Measurements from ENCODE around the gene MRPL30. TPM values are rescaled to one million over a fixed set of nuclear protein-coding genes. Genes with fewer than 3 reads are reported as not detected.

Gene MRPL30
- total and polyA plus RNA-seq, 2 donors (not counting 3 experiments of a cell fraction or from before 2014, with no cell fraction given), result 14.7 to 28.4 TPM

DNA sequence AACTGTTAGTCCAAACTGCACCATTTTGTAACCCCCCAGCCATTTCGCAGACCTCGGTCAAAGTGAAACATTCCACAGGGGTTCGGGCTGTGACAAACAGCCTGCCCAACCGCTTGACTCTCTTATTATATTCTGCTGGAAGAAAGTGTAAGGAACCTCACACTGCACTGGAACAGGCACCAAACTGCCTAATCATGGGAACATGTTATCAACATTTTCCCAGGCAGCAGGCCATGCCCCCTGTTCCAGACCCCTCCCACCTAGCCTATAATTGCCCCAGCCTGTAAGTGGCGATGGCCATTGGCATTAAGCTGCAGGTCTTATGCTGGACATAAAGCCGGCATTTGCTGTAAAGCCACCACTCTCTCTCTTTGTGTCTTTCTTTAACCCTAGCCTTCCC is 57.6 kb downstream of the MRPL30 start:
- FAIRE-seq, result no peak

More for the DNA sequence above, 57.6 kb downstream of the MRPL30 start:
- intact Hi-C loops (cut with micrococcal nuclease) (no loop called here), dilution Hi-C loops (cut with MboI; ENCODE audit: extremely low pct_ligation_motif_present, low sequenced_read_pairs) (no loop called here)
- TF ChIP-seq GATA2 (IDR thresholded peaks at IDR 0.05; ENCODE audit: insufficient read depth, insufficient read length, low read depth, low read length) (no peak), FOS (IDR thresholded peaks at IDR 0.05; ENCODE audit: borderline replicate concordance, insufficient read depth, low read length) (no peak), CTCF (IDR thresholded peaks at IDR 0.05; ENCODE audit: extremely low read depth in 1 of 2, insufficient read depth in 1 of 2, low read depth in 1 of 2, low read length in 2 of 2) (no peak), POLR2A (IDR thresholded peaks at IDR 0.05; ENCODE audit: low read depth, low read length) (no peak), EZH2 (IDR thresholded peaks at IDR 0.05; ENCODE audit: borderline replicate concordance, low read depth, low read length, severe bottlenecking) (no peak), MYC (IDR thresholded peaks at IDR 0.05; ENCODE audit: low read depth, low read length) (no peak), POLR2AphosphoS5 (IDR thresholded peaks at IDR 0.05; ENCODE audit: insufficient read depth, low read depth, low read length) (no peak), JUN (IDR thresholded peaks at IDR 0.05; ENCODE audit: borderline replicate concordance, insufficient read depth, insufficient read length, low read depth) (no peak)
- TF ChIP-seq, protein P1, sequence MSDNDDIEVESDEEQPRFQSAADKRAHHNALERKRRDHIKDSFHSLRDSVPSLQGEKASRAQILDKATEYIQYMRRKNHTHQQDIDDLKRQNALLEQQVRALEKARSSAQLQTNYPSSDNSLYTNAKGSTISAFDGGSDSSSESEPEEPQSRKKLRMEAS (IDR thresholded peaks at IDR 0.05; ENCODE audit: insufficient read depth, insufficient read length), result no peak
- H3K27ac ChIP-seq (ENCODE audit: insufficient read depth, low read depth, low read length), result no peak overlapping the region
- H3K4me1 ChIP-seq (ENCODE audit: control insufficient read depth, extremely low read depth, insufficient read depth, low read length), result no peaks in the 10 kb centered on the region
- H3K9me1 ChIP-seq (replicated peaks; ENCODE audit: control insufficient read depth, extremely low read depth, insufficient read depth, low read length), result no peaks in the 10 kb centered on the region
- no TSS peak for BruUV-seq (replicated peaks)
- no peaks in the 10 kb centered on the region for H3K9me3 ChIP-seq (replicated peaks; ENCODE audit: control insufficient read depth, insufficient read depth, low read length)
- no peaks in the 10 kb centered on the region for H3K79me2 ChIP-seq (ENCODE audit: control insufficient read depth, insufficient read depth, low read length)
- ChIA-PET POLR2A (no interaction called here), CTCF (no interaction called here)
- no peak overlapping the region for H3K4me2 ChIP-seq (ENCODE audit: insufficient read depth, low read length)
- H3K27me3 ChIP-seq (ENCODE audit: control insufficient read depth in 2 of 2, insufficient read depth in 2 of 2, low read length in 2 of 2), result no peaks in the 10 kb centered on the region
- no peaks in the 10 kb centered on the region for H3K36me3 ChIP-seq (ENCODE audit: control insufficient read depth in 2 of 2, extremely low read depth in 1 of 2, insufficient read depth in 2 of 2, low read length in 2 of 2)
- H3K9ac ChIP-seq (replicated peaks; ENCODE audit: extremely low read depth, insufficient read depth, low read length), result no peak overlapping the region
- no peak overlapping the region for H3K4me3 ChIP-seq (replicated peaks in 1 of 3; ENCODE audit: insufficient read depth in 1 of 3, low read depth in 1 of 3, low read length in 3 of 3)
- H4K20me1 ChIP-seq (replicated peaks; ENCODE audit: control insufficient read depth, extremely low read depth, insufficient read depth, low read length), result no peaks in the 10 kb centered on the region
- no peak overlapping the region for H2AFZ ChIP-seq (ENCODE audit: low read depth, low read length)
- DNase-seq (ENCODE audit: low read depth, low spot score), result no peak
